WTC11 (cell line): Measurements from ENCODE around the gene MLLT1.

Source experiments
- RELA ChIP-seq: sonication (generic); formaldehyde crosslinking; IDR thresholded peaks from 2 replicates; pipeline ENCODE4 v1.8.1; 2022; ENCODE audit warnings: missing genetic modification reagents, mild to moderate bottlenecking, borderline replicate concordance
- ZNF121 ChIP-seq: sonication (generic); formaldehyde crosslinking; IDR thresholded peaks from 2 replicates; pipeline ENCODE4 v1.8.0; 2023; ENCODE audit warnings: missing genetic modification reagents
- TF ChIP-seq, protein P1 (sequence below): fragments of 200-600 bp; IDR thresholded peaks from 2 replicates; pipeline ENCODE4 v1.8.0; 2022; ENCODE audit warnings: antibody characterized with exemption
- TF ChIP-seq, protein P2 (sequence below): sonication (generic); formaldehyde crosslinking; IDR thresholded peaks from 2 replicates; pipeline ENCODE4 v1.8.0; 2022; ENCODE audit warnings: mild to moderate bottlenecking, missing genetic modification reagents

DNA sequence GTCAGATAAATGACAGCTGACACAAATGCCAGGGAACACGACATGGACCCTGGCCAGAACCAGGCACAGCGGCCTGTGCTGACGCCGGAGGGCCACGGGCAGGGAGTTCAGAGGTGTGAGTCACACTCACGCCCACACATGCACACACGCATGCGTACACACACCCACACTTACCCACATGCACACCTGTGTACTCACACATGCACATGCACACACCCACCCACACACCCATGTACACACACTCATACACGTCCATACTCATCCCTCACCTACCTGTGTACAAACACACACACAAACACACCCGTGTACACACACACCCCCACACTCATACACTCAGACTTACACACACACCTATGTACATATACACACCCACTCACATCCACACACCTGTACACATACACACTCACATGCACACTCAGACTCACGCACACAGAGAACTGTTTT is 40.4 kb downstream of the MLLT1 start:
- TF ChIP-seq, protein P1, sequence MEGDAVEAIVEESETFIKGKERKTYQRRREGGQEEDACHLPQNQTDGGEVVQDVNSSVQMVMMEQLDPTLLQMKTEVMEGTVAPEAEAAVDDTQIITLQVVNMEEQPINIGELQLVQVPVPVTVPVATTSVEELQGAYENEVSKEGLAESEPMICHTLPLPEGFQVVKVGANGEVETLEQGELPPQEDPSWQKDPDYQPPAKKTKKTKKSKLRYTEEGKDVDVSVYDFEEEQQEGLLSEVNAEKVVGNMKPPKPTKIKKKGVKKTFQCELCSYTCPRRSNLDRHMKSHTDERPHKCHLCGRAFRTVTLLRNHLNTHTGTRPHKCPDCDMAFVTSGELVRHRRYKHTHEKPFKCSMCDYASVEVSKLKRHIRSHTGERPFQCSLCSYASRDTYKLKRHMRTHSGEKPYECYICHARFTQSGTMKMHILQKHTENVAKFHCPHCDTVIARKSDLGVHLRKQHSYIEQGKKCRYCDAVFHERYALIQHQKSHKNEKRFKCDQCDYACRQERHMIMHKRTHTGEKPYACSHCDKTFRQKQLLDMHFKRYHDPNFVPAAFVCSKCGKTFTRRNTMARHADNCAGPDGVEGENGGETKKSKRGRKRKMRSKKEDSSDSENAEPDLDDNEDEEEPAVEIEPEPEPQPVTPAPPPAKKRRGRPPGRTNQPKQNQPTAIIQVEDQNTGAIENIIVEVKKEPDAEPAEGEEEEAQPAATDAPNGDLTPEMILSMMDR, result no peak
- TF ChIP-seq, protein P2, sequence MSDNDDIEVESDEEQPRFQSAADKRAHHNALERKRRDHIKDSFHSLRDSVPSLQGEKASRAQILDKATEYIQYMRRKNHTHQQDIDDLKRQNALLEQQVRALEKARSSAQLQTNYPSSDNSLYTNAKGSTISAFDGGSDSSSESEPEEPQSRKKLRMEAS (CRISPR knock-in tag), result no peak
- TF ChIP-seq RELA (CRISPR knock-in tag) (no peak), ZNF121 (no peak)
